Trophoblast cell (in vitro differentiated cells and primary cell): ENCODE data around the gene FAM3A.

ENCODE experiments used
- DNase-seq, 2 donors: peaks; one replicate each; pipeline ENCODE4 v3.0.0-alpha.2; 2016
- H2AFZ ChIP-seq: 2 replicates; pipeline ENCODE4 v1.6.1; 2013; ENCODE audit warnings: low read length, moderate library complexity, mild to moderate bottlenecking; ENCODE audit not compliant: insufficient read depth, poor library complexity
- H2AK5ac ChIP-seq: 2 replicates; pipeline ENCODE4 v1.6.1; 2013; ENCODE audit warnings: mild to moderate bottlenecking, low read length
- H2BK120ac ChIP-seq: 2 replicates; pipeline ENCODE4 v1.6.1; 2013; ENCODE audit warnings: low read length, mild to moderate bottlenecking, moderate library complexity; ENCODE audit not compliant: insufficient read depth, poor library complexity
- H2BK12ac ChIP-seq: 2 replicates; pipeline ENCODE4 v1.6.1; 2013; ENCODE audit warnings: mild to moderate bottlenecking, low read length, moderate library complexity
- H2BK5ac ChIP-seq: 2 replicates; pipeline ENCODE4 v1.6.1; 2013; ENCODE audit warnings: low read length, low read depth, moderate library complexity, mild to moderate bottlenecking; ENCODE audit not compliant: poor library complexity
- H3K14ac ChIP-seq: 2 replicates; pipeline ENCODE4 v1.6.1; 2013; ENCODE audit warnings: mild to moderate bottlenecking, low read length
- H3K18ac ChIP-seq: 2 replicates; pipeline ENCODE4 v1.6.1; 2013; ENCODE audit warnings: mild to moderate bottlenecking, low read length
- H3K23ac ChIP-seq: 2 replicates; pipeline ENCODE4 v1.6.1; 2013; ENCODE audit warnings: low read length
- H3K27ac ChIP-seq: 2 replicates; pipeline ENCODE4 v1.5.1; 2013; ENCODE audit warnings: low read depth, mild to moderate bottlenecking, inconsistent platforms, low read length, moderate library complexity
- H3K27me3 ChIP-seq: 2 replicates; pipeline ENCODE4 v1.6.1; 2013; ENCODE audit warnings: inconsistent platforms, mild to moderate bottlenecking, low read length, moderate library complexity; ENCODE audit not compliant: insufficient read depth
- H3K36me3 ChIP-seq, 2 experiments: 1 replicate in 1 of 2; 2 replicates in 1 of 2; pipeline ENCODE4 v1.6.1; 2013; ENCODE audit warnings: low read length in 2 of 2, mild to moderate bottlenecking in 2 of 2, moderate library complexity in 1 of 2; ENCODE audit not compliant: insufficient read depth in 2 of 2, control insufficient read depth in 1 of 2
- H3K4ac ChIP-seq: 2 replicates; pipeline ENCODE4 v1.6.1; 2013; ENCODE audit warnings: low read depth, mild to moderate bottlenecking, low read length, moderate library complexity
- H3K4me1 ChIP-seq, 2 experiments: 1 replicate in 1 of 2; 2 replicates in 1 of 2; pipeline ENCODE4 v1.6.1; 2013; ENCODE audit warnings: low read length in 2 of 2, mild to moderate bottlenecking in 2 of 2, moderate library complexity in 1 of 2; ENCODE audit not compliant: insufficient read depth in 2 of 2, control insufficient read depth in 1 of 2
- H3K4me2 ChIP-seq: 2 replicates; pipeline ENCODE4 v1.6.1; 2013; ENCODE audit warnings: inconsistent platforms, mild to moderate bottlenecking, low read length, moderate library complexity
- H3K4me3 ChIP-seq: 2 replicates; pipeline ENCODE4 v1.5.1; 2013; ENCODE audit warnings: mild to moderate bottlenecking, low read depth, low read length, inconsistent platforms
- H3K79me1 ChIP-seq: one replicate; pipeline ENCODE4 v1.6.1; 2013; ENCODE audit warnings: low read length
- H3K79me2 ChIP-seq: 2 replicates; pipeline ENCODE4 v1.6.1; 2013; ENCODE audit warnings: low read length, mild to moderate bottlenecking; ENCODE audit not compliant: control insufficient read depth, insufficient read depth, poor library complexity
- H3K9ac ChIP-seq: 2 replicates; pipeline ENCODE4 v1.6.1; 2013; ENCODE audit warnings: mild to moderate bottlenecking, low read length
- H3K9me3 ChIP-seq: 2 replicates; pipeline ENCODE4 v1.6.1; 2013; ENCODE audit warnings: low read depth, mild to moderate bottlenecking, control low read depth, inconsistent platforms, low read length; ENCODE audit not compliant: insufficient read depth
- H4K12ac ChIP-seq: 2 replicates; pipeline ENCODE4 v1.6.1; 2013; ENCODE audit warnings: low read depth, mild to moderate bottlenecking, low read length, moderate library complexity
- H4K8ac ChIP-seq: 2 replicates; pipeline ENCODE4 v1.6.1; 2013; ENCODE audit warnings: low read depth, mild to moderate bottlenecking, low read length, moderate library complexity
- H4K91ac ChIP-seq: one replicate; pipeline ENCODE4 v1.6.1; 2013; ENCODE audit warnings: low read depth, mild to moderate bottlenecking, low read length, moderate library complexity
- WGBS: extraction: QIAGEN DNeasy Blood & Tissue Kit; methylation state at CpG from one replicate; pipeline ENCODE4 v1.1.7; 2013; ENCODE audit warnings: missing lambda C conversion rate; ENCODE audit not compliant: insufficient read length, insufficient coverage; ENCODE audit errors: extremely low coverage; 5-methylcytosine and 5-hydroxymethylcytosine counted together

The FAM3A gene

DNA sequence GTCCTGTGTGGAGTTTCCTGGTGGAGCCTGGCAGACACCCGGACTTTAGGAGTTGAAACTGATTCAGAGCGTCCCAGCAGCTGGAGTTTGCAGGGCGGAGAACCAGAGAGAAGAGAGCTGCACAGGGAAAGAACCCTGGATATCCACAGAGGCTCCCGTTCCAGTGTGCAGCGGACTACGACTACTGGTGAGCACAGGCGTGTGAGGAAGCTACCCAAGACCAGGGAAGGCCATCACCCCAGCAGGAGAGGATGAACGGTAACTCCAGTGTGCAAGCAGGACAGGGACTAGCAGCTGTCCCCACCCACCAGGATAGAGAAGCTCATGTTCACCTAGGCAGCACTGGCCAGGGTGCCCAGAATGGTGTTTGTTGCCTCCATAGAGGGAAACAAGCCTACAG lies 39.2 kb downstream of the FAM3A start:
- Histone ChIP-seq H3K4me3 (no peak overlapping the region), H2BK120ac (no peak overlapping the region), H3K9ac (no peak overlapping the region), H3K27me3 (no peaks in the 10 kb centered on the region), H2AFZ (no peak overlapping the region), H3K79me1 (peaks cover 5% of the 10 kb centered on the region), H3K4me2 (no peak overlapping the region), H2BK12ac (no peak overlapping the region), H3K14ac (no peak overlapping the region), H3K79me2 (no peaks in the 10 kb centered on the region), H4K91ac (no peak overlapping the region), H2BK5ac (no peak overlapping the region), H4K8ac (no peak overlapping the region), H3K9me3 (no peaks in the 10 kb centered on the region), H3K4ac (no peak overlapping the region), H4K12ac (no peak overlapping the region), H3K27ac (no peak overlapping the region), H3K18ac (no peak overlapping the region), H3K23ac (no peak overlapping the region), H2AK5ac (no peak overlapping the region), H3K4me1 (peaks cover 5% of the 10 kb centered on the region in 2 experiments), H3K36me3 (peaks cover 20 to 23% of the 10 kb centered on the region in 2 experiments)
- DNase-seq, result no peak
- no CpG with 5 or more reads among the region's 8 CpGs for WGBS

DNA sequence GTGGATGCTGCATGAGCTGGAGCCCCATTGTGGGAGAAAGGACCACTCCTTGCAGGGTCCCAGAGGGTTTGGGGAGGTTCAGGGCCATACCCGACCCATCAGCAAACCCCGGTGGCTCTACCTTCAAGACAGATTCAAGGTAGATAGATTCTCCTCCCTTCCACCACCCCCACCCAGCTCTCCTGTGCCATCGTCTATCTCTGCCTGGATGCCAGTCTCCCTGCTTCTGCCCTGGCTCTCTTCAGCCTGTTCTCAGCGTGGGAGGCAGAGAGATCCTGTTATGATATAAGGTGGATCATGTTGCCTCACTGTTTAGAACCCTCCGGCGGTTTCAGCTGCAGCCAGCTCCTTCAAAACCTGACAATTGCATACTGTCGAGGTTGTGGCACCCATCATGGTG lies 42.3 kb downstream of the FAM3A start:
- Histone ChIP-seq H3K23ac (no peak overlapping the region), H2BK5ac (no peak overlapping the region), H2BK12ac (no peak overlapping the region), H3K79me1 (no peaks in the 10 kb centered on the region), H2AFZ (no peak overlapping the region), H3K9ac (no peak overlapping the region), H2AK5ac (no peak overlapping the region), H3K36me3 (peaks cover 52 to 54% of the 10 kb centered on the region in 2 experiments), H3K4me3 (no peak overlapping the region), H2BK120ac (no peak overlapping the region), H4K12ac (no peak overlapping the region), H3K27me3 (no peaks in the 10 kb centered on the region), H3K14ac (no peak overlapping the region), H3K9me3 (no peaks in the 10 kb centered on the region), H3K27ac (no peak overlapping the region), H4K91ac (no peak overlapping the region), H3K4me1 (peaks cover 0 to 3% of the 10 kb centered on the region in 2 experiments), H3K4me2 (no peak overlapping the region), H4K8ac (no peak overlapping the region), H3K4ac (no peak overlapping the region), H3K18ac (no peak overlapping the region), H3K79me2 (no peaks in the 10 kb centered on the region)
- no peak for DNase-seq
- WGBS, result no CpG with 5 or more reads among the region's 7 CpGs

DNA sequence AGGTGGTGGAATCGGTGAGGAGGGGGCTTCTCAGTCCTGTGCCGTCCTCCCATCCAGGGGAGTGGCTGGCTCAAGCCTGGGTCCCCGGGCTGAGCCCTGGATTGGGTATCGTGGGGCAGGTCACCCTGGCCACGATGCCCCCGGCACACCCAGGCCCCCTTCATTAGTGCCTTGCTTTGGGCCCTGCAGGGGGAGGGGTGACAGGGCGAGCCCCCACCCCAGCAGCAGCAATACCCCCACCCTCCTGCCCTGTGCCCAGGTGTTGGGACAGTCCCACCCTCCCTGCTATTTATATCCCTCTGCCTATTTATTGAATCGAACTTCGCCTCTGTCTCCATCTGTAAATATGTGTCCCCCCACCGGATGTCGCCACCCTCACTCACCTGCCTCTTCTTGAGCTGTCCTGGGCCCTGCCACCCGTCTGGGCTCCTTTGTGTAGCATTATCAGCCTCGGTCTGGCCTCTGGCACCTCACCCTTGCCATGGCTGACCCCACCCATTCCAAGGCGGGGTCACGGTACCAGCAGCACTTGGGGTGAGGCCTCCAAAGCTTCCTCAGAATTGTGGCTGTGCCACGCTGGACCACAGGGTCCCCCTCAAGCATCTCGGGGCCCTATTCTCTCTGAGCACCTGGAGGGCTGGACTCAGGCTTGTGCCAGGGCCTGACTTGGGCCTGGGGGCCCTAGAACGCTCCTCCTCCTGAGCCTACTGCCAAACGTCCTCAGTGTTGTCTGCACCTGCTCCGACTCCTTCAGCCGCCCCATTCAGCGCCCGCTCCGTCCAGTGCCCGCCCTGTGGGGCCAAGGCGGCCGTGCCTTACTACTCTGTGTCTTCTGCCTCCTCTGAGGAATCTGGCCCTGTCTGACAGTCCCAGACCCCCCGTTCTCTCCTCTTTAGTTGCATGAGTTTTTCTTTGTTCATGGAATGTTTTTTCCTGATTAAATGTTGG lies 43.1 kb downstream of the FAM3A start:
- Histone ChIP-seq H4K8ac (no peak overlapping the region), H3K27me3 (no peaks in the 10 kb centered on the region), H2BK5ac (no peak overlapping the region), H3K27ac (no peak overlapping the region), H2BK120ac (no peak overlapping the region), H2AK5ac (no peak overlapping the region), H4K91ac (no peak overlapping the region), H3K9me3 (no peaks in the 10 kb centered on the region), H3K18ac (no peak overlapping the region), H3K79me1 (no peaks in the 10 kb centered on the region), H3K14ac (no peak overlapping the region), H2AFZ (no peak overlapping the region), H3K4me2 (no peak overlapping the region), H3K23ac (no peak overlapping the region), H3K36me3 (peaks cover 59 to 62% of the 10 kb centered on the region in 2 experiments), H3K4me3 (no peak overlapping the region), H3K4ac (no peak overlapping the region), H4K12ac (no peak overlapping the region), H3K79me2 (no peaks in the 10 kb centered on the region), H3K4me1 (no peaks in the 10 kb centered on the region), H3K9ac (no peak overlapping the region), H2BK12ac (no peak overlapping the region)
- no CpG with 5 or more reads among the region's 28 CpGs for WGBS
- DNase-seq, result no peak

DNA sequence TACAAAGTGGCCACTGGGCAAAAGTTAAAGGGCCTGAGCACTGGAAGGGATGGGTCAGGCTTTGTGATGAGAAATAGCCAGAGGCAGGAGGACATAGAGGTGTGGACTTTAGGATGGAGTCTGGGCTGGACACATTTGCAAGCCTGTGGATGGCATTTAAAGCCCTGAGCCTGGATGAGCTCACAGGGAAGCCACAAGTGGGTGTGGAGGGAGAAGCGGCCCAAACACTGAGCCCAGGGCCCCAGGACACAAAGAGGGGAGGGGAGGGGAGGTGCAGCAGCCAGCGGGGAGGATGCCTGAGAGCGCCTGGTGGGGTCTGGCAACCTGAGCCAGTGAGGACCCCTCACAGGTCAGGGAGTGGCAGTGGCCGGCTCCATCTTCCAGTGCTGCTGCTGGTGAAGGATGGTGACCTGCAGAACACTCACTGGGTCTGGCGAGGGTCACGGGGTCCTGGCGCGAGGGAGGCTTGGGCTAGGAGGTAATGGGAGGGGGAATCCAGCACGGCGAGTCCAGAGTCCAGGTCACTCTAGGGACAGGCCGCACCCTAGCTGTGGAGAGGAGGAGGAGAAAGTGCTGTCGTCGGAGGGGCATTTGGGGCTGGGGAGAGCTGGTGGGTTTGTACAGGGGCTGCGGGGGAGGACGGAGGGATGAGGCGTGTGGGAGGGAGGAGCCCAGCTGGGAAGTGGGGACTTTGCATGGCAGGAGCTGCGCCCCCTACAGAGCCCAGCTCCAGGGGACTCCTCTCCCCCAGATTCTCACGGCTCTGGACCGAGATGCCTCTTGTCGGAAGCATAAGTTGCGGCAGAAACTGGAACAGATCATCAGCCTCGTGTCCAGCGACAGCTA lies 44.0 kb downstream of the FAM3A start:
- Histone ChIP-seq H3K18ac (no peak overlapping the region), H3K4me2 (no peak overlapping the region), H3K27ac (no peak overlapping the region)

More for the DNA sequence above, 44.0 kb downstream of the FAM3A start:
- H3K23ac ChIP-seq, result no peak overlapping the region
- H3K4me1 ChIP-seq, result no peaks in the 10 kb centered on the region
- no peak overlapping the region for H2BK12ac ChIP-seq
- no peak overlapping the region for H3K4me3 ChIP-seq
- H2AFZ ChIP-seq, result no peak overlapping the region
- WGBS, result no CpG with 5 or more reads among the region's 23 CpGs
- H3K14ac ChIP-seq, result no peak overlapping the region
- H4K12ac ChIP-seq, result no peak overlapping the region
- H3K4ac ChIP-seq, result no peak overlapping the region
- H2AK5ac ChIP-seq, result no peak overlapping the region
- peaks cover 67 to 70% of the 10 kb centered on the region in 2 experiments for H3K36me3 ChIP-seq
- no peak overlapping the region for H2BK120ac ChIP-seq
- no peak for DNase-seq
- no peak overlapping the region for H2BK5ac ChIP-seq
- no peak overlapping the region for H4K8ac ChIP-seq
- no peak overlapping the region for H3K9ac ChIP-seq
- no peaks in the 10 kb centered on the region for H3K9me3 ChIP-seq
- H3K79me2 ChIP-seq, result no peaks in the 10 kb centered on the region
- no peak overlapping the region for H4K91ac ChIP-seq
- no peaks in the 10 kb centered on the region for H3K27me3 ChIP-seq
- no peaks in the 10 kb centered on the region for H3K79me1 ChIP-seq
